Measurements from ENCODE around the gene THEMIS.
A peak's percentile ranks its signal among the peaks of the same experiment; 100 is the strongest.
"Not testable (repeated sequence)": the region's sequence is repeated elsewhere in the genome, so short reads cannot be mapped to it uniquely, and the experiment has no call there.

THEMIS gene

DNA sequence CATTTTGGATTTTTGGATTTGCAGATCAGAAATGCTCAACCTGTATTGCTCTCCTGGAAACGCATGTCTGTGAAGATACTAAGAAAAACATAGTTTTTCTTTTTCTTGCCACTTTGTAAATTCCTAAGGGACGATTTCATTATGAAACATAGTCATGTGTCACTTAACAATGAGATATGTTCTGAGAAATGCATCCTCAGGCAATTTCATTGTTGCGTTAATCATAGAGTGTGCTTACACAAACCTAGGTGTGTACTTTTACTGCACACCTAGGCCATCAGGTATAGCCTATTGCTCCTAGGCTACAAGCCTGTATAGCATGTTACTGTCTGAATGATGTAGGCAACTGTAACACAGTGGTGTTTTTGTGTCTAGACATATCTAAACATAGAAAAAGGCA, 13.4 kb upstream of the THEMIS start:
- no peak for DNase-seq

DNA sequence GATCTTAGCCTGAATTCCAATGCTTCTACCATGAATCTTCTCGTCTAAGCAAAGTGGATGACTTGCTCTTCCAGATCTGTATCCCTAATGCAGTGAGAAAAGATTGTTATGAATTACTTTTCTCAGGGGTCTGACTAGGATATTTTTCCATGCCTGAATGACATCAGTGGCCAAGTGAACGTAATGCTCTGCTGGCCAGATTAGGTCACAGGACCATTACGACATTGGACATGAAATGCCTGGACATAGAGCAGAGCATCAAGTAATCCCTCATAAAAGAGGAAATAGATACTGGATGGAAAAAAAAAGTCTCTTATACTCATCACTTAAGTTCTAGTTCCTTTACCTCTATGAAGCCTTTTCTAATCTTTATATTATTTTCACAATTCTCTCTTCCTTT, 12.1 kb upstream of the THEMIS start:
- no peak for DNase-seq

DNA sequence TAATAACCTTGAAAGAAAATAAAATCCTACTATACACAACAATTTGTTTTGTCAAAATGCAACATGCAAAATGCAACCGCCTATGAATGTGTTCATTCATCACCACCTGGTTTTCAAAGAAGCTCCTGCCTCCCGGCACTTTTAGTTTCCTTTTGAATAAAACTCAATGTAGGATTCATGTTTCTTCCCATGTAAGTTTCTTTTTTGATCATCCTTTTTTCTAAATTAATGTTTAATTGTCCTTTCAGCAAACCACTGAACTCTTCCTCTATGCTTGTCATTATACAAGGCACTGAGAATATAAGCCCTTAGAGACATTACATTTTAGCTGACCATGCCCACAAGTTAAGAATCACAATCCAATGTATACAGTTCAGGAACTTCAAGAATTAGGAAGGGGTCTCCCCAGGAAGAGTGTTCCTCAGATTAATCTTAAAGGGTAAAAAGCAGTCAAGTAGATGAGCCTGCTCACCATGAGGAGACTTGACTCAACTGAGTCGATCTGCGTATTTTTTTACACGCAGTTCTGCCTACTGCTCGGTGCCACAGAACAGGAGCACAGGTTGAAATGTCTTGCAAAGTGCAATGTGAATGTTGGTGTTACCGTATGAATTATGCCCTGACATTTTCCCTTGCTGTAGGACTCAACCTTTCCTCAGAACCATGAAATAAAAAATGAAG, 7.2 kb upstream of the THEMIS start:
- peak; percentile 46 for DNase-seq

DNA sequence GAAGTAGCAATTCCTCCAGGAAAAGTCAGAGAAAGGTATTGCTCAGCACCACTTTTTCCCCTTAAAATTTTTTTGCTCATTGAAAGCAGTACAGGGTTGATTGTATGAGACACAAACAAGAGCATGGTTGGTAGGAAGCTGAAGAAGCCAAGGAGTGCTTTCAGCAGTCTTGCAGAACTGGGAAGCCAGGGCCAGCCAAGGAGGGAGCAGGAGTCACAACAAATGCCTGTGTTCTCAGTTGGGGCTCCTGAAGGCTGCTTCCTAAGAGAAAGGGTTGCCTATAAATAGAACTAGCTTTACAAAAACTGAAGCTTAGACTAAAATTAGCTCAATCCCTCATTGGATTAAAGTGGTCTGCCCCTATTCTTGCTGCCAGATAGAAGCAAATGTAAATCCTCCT, 3.3 kb upstream of the THEMIS start:
- no peak for DNase-seq

DNA sequence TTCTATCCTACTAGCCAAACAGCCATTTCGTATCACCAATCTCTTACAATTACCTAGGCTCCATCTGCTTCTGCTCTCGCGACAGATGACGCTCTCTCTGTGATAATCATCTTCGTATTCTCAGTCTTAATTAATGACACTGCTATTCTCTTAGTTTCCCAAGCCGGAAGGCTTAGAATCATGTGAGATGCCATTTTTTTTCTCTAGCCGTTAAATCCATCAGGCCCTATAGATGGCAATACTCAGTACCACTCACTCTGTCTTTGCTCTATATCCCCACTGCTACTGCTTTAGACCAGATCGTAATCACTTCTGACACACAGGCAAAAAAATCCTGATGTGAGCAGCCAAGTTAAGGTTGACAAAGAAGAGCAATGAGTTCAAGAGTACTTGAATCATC, 2.1 kb upstream of the THEMIS start:
- DNase-seq = no peak

DNA sequence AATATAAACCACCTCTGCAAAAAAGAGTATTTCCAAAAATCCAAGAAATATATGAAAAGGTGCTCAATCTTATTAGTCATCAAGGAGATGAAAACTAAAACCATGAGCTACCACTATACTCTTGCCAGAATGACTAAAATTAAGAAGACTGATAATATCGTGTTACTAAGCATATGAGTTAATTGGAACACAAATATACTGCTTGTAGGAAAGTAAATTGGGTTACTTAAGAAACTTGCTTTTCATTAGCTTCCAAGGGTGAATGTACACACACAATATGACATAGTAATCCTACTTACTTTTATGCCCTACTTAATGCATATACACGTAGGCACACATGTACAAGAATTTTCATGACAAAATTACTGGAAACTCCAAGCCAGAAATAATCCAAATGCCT, 3.4 kb downstream of the THEMIS start:
- no peak for DNase-seq

DNA sequence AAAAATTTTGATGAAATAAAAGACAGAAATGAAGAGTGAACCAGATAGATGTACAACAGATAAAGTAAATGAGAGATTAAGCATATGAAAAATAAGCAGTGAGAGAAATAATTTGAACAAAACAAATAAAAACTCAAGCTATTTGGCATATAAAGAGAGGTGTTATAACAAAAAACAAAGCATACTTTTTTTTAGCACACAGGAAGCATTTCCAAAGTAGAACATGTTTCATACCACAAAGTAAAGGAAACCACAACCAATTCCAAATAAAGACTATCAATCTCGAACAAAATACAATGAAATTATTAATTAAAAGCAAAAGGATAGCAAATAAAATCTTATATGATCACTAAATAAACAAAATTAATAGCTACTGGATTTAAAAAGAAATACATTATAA, 6.8 kb downstream of the THEMIS start:
- no peak for DNase-seq

DNA sequence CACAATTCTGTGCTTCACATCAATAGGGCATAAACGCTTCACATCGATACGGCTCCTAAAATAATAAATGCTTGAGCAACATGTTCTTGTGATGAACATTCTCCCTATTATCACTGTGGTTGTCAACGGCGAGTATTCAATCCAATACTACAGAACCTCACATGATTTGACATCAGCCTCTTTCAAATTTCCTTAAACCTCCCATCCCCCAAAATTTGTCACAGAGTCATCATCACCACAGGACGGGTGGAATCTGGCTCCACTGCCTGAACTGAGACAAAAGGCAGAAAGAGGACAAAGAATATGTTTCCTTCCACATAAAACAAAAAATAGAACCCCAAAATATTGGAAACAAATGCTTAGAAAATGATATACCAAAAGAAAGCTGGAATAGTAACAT, 7.3 kb downstream of the THEMIS start:
- DNase-seq = peak; percentile 49

DNA sequence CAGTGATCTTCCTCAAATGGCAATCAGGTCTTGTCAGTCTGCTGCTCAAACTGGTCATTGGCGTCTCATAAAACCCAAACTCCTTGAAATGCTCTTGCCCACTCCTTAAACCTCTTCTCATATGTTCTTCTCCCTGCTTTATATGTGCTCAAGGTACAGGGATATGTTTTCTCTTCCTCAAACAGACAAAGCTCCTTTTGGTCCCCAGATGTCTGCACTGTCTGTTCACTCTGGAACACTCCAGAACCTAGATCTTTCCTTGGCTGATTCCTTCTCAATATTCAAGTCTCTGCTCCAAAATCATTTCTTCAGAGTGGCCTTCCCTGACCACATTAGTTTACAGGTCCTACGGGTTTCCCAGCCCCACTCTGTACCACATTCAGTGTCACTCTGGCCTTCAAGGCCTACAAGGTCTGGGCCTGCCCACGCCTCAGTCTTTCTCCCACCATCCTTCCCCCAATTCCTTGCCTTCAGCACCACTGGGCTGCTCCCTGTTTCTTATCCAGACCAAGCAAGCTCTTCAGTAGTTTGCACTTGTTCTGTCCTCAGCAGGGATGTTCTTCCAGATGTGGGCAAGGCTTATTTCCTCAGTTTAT, 9.0 kb downstream of the THEMIS start:
- no peak for DNase-seq

DNA sequence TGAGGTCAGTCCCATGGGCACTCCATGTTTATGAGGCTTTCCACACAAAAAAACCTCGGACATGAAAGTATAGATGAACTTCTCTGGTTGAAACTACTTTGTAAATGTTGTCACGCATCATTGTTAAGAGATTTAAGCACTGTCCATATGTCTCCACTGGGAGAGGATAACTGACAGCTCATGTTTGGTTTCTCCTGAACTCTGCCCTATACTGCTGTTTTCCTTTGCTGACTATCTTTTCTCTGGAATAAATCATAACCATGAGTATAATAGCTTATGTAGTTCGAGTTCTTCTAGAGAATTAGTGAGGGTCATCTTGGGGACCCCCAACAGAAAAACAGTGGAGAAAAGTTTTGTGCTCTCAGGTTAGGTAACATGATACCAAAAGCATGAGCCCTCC, 14.3 kb downstream of the THEMIS start:
- DNase-seq = no peak

DNA sequence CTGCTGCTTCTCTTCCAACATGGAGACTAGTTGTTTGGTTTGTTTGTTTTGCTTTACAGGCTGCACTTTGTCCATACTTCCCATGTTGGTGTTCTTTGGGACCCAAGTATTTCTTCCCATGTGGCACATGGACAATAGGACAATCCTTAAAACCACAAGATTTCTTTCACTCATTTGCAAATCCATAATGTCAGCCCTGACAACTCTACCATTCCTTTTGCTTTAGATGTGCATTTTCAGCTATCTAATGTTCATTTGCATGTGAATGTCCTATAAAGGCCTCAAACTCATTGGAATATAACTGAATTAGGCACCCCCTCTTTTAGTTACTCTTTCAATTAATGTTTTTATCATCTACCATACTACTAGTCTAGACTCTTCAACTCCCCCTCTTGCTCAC, 16.7 kb downstream of the THEMIS start:
- DNase-seq = no peak

DNA sequence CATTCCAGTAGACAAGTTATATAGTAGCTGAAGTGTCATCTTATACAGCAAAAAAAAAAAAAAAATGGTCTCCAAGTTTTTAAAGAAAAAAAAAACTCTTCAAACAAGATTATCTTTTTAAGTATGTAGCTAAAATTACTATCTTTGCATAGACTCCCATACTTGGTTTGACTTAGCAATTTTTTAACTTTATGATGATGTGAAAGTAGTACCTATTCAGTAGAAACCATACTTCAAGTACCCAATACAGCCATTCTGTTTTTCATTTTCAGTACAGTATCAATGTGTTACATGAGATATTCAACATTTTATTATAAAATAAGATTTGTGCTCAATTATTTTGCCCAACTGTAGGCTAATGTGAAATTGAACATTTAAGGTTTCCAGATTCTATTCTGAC, 18.9 kb downstream of the THEMIS start:
- DNase-seq = not testable (repeated sequence)

DNA sequence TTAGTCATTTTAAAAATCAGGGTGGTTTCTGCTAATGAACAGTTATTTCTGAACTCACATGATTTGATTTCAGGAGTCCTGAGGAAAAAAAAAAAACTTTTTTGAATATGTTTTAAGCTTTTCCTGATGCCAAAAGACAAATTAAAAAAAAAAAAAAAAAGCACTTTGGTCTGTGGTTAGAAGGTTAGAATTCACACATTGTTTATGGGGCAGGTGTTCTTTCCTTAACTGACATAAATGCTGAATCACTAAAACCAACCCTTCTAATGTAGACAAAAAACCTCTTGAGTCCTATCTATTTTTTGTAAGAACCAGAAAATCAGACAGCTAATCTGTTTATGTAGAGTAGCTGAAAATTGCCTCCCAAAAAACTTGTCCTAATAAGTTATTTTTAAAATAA, 20.4 kb downstream of the THEMIS start:
- no peak for DNase-seq

DNA sequence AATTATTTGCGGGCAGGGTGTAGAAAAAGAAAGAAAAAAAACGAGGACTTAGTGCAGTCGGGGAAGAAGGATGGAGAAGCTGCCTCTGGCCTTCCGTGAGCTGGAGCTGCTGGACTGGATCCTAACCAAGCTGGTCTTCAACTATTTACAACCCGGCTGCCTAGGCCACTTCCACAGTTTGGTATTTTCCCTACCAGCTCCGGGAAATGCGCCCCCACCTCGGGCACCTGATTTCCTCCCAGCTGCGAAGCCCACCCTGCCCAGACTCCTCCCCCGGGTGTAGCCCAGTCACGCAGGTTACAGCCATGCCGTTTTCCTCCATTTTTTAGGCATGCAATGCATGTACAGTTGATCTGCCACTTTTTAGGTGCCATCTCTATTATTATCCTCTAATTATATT, 21.2 kb downstream of the THEMIS start:
- DNase-seq = peak; percentile 36

DNA sequence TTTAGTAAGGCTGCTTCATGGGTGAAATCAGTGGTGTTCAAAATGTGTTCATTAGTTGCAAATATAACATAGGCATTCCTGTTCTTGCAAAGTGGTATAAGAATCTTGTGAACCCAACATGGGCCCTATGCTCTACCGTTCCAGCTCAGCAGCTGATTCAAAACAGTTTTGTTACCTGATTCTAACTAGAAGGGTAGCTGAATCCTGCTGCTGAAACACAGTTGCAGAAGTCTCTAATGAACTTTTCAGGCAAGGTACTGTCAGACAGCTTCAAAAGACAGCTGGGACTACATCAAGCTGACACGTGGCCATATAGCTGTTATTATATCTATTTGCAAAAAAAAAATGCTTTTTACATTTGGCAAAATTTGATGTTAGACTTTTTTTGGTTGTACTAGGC, 22.7 kb downstream of the THEMIS start:
- DNase-seq = no peak

DNA sequence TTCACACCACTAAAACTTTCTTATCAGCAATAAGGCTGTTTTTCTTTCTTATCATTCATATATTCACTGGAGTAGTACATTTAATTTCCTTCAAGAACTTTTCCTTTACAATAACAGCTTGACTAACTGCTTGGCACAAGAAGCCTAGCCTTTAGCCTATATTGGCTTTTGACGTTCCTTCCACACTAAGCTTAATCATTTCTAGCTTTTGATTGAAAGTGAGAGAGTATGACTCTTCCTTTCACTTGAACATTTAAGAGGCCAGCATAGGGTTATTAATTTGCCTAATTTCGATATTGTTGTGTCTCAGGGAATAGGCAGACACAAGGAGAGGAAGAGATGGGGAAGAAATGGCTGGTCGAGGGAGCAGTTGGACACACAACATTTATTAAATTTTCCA, 23.6 kb downstream of the THEMIS start:
- DNase-seq = no peak

DNA sequence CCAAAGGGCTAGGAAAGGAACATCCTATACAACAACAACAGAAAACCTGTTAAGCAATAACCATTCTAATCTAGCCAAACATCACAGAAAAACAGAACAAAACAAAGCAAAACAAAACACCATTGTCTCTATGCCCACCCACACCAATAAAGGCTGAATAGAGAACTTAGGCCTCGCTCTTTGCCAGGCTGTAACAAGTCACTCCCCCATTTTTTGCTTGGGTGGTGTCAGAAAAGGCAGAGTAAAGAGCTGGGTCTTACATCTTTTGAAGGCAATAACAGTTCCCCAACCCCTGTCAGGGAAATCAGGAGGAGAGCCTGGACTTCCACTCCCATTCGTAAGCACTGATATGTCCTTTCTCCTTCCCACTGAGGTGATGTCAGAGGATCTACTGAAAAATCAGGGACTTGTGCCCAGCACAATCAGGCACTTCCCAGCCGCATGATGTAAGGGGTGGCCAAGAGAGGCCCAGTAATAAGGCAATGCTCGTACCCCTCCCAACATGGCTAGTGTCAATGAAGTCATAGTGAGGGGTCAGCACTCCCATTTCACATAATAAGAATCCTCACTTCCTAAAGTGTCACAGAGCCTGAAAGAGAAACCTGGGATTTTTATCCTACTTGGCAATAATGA, 31.0 kb downstream of the THEMIS start:
- DNase-seq = no peak

DNA sequence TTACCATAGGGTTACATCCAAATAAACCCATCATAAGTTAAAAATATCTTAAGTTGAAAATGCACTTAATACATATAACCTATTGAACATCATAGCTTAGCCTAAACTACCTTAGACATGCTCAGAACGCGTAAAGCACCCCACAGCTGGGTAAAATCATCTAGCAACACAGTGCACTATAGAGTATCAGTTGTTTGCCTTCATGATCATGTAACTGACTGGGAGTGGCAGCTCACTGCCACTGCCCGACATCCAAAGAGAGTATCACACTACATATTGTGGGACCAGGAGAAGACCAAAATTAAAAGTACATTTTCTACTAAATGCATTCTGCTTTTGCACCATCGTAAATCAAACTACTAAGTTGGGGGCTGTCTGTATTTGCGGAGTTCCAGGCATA, 31.7 kb downstream of the THEMIS start:
- DNase-seq = no peak

DNA sequence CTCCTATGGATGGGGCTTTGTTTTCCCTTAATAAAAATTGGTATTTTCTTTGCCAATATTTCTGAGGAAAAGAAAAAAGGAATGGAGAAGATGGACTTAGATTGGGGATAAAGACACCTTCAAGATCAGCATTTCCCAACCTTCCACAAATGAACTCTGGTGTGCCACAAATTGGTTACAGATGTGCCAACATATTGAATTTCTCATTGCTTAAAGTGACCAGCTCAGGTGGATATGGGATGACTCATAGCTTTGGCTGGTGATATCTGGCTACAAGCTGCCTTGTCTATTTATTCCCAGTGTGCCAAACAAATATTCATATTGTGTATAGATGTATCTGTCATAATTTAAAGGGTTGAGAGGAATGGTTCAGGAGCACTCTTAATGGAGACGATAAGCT, 32.5 kb downstream of the THEMIS start:
- DNase-seq = no peak

DNA sequence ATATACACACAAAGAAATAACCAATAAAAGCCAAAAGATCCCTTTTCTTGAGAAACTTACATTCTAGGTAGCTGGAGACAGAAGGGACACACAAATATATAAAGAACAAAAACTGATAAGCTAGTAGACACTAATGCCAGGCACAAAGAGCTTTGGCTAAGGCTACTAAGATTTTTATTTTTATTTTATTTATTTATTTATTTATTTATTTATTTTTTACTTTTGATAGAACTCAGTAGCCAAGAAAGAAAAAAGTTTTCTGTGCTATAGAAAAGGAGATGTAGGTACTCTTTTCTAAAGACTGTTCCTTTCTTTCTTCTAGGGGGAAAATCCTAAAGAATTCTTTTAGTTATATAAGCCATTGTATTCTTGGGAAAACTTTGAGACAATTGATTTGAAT, 34.1 kb downstream of the THEMIS start:
- no peak for DNase-seq

DNA sequence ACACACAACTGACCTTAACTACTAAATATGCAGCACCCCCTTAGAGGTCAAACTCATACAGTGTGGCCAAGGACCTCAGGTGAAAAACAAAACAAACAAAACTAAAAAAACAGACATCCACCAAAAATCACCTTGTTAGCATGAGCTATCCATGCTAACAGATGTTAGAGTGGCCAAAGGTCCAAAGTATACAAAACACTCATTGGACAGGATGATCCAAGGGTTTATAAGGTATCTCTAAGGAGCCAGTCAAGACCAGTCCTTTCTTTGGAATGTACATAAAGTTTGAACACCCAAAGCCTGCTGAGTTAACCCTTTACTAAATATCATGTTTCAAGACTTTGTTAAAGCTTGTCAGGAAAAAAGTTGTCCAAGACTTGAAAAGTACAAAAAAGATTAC, 35.8 kb downstream of the THEMIS start:
- no peak for DNase-seq

DNA sequence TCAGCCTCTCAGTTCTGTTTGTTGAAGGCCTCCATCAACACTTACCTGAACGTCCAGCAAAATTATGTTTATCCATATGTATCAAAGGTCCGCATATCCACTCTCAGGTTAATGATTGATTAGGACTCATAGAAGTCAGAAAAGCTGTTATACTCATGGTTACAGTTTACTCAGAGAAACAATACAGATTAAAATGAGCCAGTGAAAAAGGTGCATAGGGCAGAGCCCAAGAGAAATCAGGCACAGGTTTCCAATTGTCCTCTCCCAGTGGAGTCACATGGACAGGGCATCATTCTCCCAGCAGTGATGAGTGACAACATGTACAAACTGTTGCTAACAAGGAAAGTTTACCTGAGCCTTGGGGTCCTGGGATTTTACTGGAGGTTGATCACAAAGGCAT, 36.2 kb downstream of the THEMIS start:
- DNase-seq = no peak

DNA sequence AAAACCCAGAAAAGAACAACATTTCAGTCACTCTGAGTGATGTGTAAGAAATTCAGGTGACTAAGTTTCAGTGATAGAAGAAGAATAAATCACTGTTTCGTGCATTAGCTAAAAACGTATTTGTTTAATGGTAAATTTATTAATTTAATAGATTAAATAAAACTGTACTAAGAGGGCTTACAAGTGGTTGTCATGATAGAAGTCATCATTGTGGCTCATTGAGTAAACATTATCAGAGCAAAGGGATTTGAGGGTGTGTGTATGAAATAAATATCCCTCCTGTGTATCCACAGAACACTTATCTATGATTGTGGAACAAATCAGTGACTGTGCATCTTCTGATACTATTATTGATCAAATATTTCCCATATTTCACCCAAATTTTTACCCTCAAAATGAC, 40.1 kb downstream of the THEMIS start:
- no peak for DNase-seq

DNA sequence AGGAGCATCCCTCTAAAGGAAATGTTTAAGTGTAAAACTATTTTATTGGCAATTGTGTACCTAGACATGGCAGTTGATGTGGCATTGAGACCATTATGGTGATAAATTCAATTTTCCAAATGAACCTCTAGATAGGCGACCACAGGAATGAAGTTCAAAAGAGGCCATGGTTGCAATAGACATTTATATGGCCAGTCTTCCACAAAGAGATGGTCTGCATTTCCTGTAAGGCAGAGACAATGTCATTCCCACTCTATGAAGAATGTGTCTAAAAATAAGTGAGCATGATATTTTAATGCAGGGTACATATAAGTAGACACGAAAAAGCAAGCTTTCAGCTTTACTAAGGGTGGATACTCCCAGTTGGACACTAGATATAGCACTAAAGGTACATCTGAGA, 40.9 kb downstream of the THEMIS start:
- DNase-seq = no peak
